DMS153 treated with DMSO at 0.1 percent for 48 hours (cell line): Measurements from ENCODE around the gene LEKR1.

Source experiments
- DNase-seq: peaks from one replicate; lab custom pipeline; 2025; ENCODE audit not compliant: unreplicated experiment; lab: John Stamatoyannopoulos, UW

Gene LEKR1

GRCh38 chr3:157077565-157077991, 251.4 kb downstream of the LEKR1 start:
- DNase-seq: no peak

DNA sequence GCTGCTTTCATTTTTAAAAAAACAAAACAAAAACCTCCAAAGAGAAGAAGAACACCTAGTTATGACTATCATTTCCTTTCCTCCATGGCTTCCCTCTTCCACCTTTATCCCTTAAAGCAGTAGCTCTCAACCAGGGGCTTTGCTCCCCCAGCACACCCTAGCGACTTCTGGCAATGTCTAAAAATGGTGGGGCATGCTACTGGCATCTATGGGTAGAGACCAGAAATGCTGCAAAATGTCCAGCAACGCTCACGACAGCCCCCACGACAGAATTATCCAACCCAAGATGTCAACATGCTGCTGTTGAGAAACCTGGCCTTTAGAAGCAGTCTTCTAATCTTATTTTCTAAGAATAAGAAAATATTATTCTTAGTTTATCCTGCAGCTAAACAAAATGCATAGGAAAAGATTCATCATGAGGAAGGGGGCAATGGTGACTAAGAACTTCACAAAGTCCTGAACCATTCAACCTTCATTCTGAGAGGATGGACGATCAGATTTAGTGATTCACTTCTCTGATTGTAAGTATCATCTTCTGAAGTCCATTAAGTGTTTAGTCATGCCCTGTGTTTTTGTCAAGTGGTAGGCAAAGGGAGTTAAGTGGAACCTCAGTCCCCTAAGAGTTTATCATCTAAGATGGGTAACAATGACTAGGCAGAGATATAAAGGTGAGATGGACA, 252.1 kb downstream of the LEKR1 start:
- DNase-seq: no peak

- no peak for DNase-seq
These were observed 252.6 kb downstream of the LEKR1 start for GRCh38 chr3:157078811-157079185.

- no peak for DNase-seq
These were observed 253.7 kb downstream of the LEKR1 start for GRCh38 chr3:157079676-157080369.

DNA sequence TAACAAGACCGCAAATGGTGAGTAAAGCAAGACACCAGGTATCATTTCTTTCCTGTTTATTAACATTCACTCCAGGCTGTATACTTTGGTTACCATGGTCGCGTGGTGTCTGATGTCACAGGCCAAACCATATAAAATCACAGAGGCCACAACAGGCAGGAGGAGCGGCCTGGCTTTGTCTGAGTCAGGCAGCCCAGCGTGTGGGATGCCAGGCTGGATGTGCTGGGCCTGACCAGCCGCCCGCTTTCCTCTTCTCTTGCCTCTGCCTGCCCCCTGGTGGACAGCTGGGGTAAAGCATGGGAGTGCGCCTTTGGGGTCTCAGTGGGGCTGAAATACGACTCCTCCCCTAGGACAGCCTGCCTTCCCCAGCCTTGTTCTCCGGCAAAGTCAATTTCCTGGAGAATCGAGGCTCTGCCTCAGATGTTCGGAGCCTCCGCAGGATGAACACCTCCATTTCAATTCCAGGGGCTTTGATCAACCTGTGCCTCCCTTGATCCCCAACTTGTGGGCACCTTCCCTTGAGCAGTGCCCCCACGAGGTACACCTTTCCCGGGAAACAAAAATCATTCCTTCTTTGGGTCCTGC, 255.6 kb downstream of the LEKR1 start:
- DNase-seq: no peak

DNA sequence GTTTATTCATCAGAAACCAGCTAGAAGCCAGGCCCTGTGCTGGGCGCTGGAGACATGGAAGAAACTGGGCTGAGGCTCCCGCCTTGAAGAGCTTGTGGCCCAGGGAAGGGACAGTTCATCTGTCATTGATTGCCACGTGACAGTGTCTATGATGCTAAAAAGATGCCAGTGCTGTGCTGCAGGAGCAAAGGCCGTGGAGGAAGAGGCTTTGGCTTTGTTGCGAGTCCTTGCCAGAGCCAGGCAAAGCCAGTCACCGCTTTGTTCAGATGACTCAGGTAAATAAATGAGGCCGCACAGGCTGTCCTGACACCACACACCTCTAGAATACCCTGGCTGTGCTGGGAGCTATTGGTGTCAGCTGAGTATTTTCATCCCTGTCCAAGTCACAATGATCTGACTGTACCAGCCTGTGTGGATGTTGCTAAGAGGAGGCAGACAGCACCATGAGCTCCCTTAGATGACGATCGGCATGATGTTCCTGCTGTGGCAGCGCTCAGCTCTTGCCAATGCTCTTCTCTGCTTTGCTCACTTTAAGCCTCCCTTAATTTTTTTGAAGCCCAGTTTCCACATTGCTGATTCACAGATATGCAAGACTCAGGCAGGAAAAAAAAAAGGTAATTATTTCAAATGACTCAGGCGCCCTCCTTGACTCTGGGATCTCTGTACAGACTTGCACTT, 256.3 kb downstream of the LEKR1 start:
- no peak for DNase-seq

DNA sequence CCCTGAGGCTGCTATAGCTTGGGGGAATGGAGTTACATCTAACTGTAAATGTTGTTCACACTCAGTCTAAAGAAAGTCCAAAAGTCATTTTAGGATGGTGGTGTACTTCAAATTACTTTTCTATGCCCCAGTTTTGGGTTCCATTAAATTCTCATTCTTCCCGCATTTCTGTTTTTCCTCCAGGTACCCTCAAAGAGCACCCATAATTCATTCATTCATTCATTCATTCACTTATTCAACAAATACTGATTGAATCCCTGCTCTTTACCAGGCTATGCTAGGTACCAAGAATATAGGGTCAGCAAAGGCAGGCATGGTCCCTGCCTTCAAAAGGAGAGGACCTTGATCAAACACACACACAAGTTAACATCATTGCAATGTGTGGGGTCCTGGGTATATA, 257.7 kb downstream of the LEKR1 start:
- no peak for DNase-seq

DNA sequence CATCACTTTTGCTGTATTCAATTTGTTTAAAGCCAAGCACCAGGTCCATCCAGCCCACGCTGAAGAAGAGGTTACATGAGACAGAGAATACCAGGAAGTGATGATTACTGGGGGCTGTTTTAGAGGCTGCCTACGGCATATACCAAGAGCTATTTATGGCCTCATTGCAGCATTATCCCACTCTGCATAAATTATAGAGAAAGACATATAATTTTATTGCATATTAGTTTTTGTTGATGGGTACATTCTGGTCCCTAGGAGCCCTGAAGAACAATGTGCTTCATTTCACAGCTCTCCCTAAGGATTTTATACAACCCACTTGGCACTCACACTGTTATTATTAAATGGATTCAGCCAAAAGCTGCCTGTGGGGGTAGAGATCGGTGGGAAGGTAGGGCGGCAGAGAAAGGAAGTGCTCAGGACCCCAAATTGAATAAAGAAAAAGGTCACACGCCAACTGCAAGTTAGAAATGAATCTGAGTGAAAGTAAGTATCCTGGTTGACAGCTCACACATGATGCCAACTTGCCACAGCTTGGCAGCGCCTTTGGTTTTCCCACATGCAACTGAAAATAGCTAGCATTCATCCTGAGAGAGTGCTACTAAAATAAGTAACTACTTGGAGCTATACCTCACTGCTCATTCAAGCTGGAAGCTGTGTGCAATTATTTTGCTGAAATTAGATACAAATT, 260.1 kb downstream of the LEKR1 start:
- no peak for DNase-seq

- no peak for DNase-seq
These were observed 260.6 kb downstream of the LEKR1 start for GRCh38 chr3:157086775-157087174.

- DNase-seq: no peak
These were observed 261.2 kb downstream of the LEKR1 start for GRCh38 chr3:157087373-157087772.

GRCh38 chr3:157087780-157088600, 261.8 kb downstream of the LEKR1 start:
- no peak for DNase-seq

DNA sequence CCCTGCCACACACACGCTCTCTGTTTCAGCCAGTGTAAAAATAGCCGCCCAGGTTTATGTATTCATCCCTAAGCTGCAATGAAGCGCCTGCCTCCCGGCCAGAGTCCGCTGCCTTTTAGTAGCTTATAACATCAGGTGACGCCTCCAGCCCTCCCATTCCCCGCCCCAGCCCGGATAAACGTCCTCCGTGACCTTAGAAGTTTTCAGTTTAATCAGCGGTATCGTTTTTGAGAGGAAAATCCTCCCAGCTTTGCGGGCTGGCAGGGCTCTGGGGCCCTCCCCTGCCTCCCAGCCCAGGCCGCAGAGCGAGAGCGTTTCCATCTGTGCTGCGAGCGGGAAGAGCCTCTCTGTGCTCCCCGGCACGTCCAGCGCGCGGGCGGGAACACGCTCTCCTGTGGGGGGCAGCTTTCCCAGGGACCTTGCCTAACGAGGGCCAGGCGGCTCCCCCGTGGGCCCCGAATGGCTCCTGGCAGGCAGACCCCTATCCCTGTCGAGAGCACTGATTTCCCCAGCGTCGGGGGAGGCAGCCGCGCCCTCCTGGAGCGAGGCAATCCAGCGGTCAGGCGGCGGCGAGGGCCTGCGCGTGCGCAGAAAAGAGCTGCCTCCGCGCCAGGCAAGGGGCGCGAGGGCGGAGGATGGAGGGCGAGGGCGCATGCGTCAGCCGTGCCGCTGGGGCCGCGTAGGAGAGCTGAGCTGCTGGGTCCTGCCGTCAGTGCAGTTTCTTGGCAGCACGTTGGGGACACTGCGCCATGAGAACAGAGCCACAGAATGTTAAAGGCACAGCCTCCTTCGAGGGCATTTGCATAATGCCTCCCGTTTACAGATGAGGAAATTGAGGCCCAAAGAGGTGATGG, 262.7 kb downstream of the LEKR1 start:
- DNase-seq: no peak

GRCh38 chr3:157089455-157090221, 263.5 kb downstream of the LEKR1 start:
- DNase-seq: no peak

DNA sequence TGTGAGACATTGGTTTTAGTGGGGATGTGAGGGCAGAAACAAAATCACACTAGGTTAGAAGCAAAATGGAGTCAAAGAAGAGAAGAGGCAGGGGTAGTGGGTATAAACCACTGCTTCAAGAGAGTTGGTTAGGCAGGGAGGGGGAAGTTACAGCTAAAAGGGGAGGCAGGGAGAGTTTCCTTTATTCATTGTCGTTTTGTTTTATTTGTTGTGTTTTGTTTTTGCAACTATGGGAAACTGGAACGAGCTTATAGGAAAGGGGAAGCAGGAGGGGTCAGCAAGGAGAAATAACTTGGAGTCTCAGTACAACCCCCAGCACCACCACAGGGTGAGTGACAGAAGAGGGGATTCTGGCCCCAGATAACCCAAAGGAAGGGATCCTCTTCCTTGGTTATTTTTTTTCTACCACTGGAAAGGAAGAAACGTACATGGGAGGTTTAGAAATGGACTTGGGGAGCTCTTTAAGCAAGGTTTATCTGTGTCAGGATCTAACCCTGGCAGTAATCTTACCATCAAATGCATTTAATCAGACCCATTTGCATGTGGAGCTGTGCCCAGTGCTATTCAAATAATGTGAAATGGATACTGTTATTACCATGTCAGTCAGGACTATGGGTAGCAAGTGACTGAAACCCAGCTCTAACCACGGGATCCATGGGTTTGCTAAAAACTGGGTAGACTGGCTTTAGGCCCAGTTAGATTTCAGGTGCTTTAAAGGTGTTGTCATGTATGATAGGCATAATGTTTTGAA, 265.1 kb downstream of the LEKR1 start:
- DNase-seq: no peak

- no peak for DNase-seq
These were observed 266.1 kb downstream of the LEKR1 start for GRCh38 chr3:157092230-157092629.

GRCh38 chr3:157093096-157093495, 266.9 kb downstream of the LEKR1 start:
- no peak for DNase-seq

DNA sequence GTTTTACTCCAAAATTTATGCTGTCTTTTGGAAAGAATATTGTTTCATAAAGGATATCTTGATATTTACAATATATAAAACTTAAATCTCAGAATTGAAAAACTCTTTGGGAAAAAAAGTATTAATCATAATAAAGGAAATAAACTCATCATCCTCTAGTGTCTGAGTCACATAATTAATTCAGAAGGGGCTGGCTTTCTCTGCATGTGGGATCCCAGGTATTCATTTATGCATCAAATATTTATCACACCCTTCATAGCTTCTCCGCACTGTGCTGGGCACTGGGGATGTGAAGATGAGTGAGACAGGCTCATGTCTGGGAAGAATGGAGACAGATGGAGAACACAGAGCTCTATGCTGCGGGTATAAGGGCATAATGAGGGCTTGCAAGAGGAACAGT, 268.1 kb downstream of the LEKR1 start:
- DNase-seq: no peak
